Measurements from ENCODE around the gene SEMA5A.

DNA sequence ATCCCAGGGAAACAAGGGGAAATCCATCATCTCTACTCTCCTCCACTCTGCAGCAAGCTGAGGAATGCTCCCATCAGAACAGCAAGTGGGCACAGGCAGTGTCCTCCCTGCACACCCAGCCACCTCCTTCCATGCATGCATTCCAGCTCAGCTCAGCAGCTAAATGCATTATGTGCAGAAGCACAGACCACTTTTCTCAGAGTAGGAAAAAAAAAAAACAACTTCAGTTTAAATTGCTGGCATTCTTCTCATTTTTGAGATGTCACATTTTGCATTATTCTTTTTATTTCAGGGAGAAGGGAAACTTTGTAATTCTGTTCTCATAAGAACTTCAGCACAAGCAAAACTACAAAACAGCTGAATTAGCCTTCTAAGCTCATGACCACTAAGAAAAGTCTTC is 312.2 kb downstream of the SEMA5A start:
- TF ChIP-seq, protein P1, sequence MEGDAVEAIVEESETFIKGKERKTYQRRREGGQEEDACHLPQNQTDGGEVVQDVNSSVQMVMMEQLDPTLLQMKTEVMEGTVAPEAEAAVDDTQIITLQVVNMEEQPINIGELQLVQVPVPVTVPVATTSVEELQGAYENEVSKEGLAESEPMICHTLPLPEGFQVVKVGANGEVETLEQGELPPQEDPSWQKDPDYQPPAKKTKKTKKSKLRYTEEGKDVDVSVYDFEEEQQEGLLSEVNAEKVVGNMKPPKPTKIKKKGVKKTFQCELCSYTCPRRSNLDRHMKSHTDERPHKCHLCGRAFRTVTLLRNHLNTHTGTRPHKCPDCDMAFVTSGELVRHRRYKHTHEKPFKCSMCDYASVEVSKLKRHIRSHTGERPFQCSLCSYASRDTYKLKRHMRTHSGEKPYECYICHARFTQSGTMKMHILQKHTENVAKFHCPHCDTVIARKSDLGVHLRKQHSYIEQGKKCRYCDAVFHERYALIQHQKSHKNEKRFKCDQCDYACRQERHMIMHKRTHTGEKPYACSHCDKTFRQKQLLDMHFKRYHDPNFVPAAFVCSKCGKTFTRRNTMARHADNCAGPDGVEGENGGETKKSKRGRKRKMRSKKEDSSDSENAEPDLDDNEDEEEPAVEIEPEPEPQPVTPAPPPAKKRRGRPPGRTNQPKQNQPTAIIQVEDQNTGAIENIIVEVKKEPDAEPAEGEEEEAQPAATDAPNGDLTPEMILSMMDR (IDR thresholded peaks at IDR 0.05; ENCODE audit: low read length), result no peak
- TF ChIP-seq EZH2 (optimal IDR thresholded peaks at IDR 0.05; ENCODE audit: low read depth, low read length) (no peak), EZH2phosphoT487 (IDR thresholded peaks at IDR 0.05; ENCODE audit: low read length) (no peak)

Measured in MM.1S (cell line).